ENCODE results near the gene RAPGEF5. TPM values are rescaled to one million over a fixed set of nuclear protein-coding genes. Genes with fewer than 3 reads are reported as not detected.
"Not testable (repeated sequence)": the region's sequence is repeated elsewhere in the genome, so short reads cannot be mapped to it uniquely, and the experiment has no call there.

The RAPGEF5 gene
- total RNA-seq, 1 experiment from 2014 or later = 15.6 TPM

DNA sequence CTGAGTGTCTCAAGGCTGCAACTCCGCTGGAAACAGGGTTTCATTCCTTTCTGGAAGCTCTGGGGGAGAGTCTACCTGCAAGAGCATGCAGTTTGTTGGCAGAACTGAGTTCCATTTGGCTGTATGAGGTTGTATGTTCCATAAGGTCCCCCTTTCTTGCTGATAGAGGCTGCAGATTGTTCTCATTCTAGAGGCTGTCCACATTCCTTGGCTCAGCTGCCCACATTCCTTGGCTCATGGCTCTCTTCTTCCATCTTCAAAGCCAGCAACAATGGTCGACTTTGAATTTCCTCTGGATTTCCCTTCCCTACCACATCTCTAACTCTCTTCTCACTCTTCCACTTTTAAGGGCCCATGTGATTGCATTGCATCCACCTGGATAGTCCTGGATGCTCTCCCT, 264.0 kb downstream of the RAPGEF5 start:
- H3K27ac ChIP-seq (ENCODE audit: low read depth, low read length) = no peak overlapping the region
- BruUV-seq (replicated peaks) = no TSS peak
- H3K4me2 ChIP-seq (ENCODE audit: low read length) = no peak overlapping the region
- H3K4me3 ChIP-seq (replicated peaks in 1 of 2; ENCODE audit: low read depth in 1 of 2, low read length in 2 of 2) = no peak overlapping the region
- H2AFZ ChIP-seq (ENCODE audit: low read depth, low read length, poor library complexity, severe bottlenecking) = no peak overlapping the region
- no peaks in the 10 kb centered on the region for H3K79me2 ChIP-seq (ENCODE audit: insufficient read depth, low read length)
- no peaks in the 10 kb centered on the region for H3K4me1 ChIP-seq (ENCODE audit: control insufficient read depth in 1 of 2, insufficient read depth in 2 of 2, low read length in 2 of 2)
- intact Hi-C loops (cut with micrococcal nuclease) = no loop called here
- ChIA-PET RAD21 (ENCODE audit: low non-redundant PET in 1 of 2, low total read pairs in 2 of 2, uncharacterized antibody in 2 of 2, unreplicated experiment in 2 of 2) (no interaction called here), POLR2A (no interaction called here), CTCF (interaction anchor here (1.6 kb wide), 1 partner anchor 10 kb away, joined by 5 read pairs; no protein-coding TSS in a partner anchor)
- DNase-seq (ENCODE audit: low read depth, low spot score) (no peak), ATAC-seq (no peak)
- no peaks in the 10 kb centered on the region for H3K9me2 ChIP-seq (ENCODE audit: insufficient read depth)
- H3K27me3 ChIP-seq (ENCODE audit: insufficient read depth, low read length) = no peaks in the 10 kb centered on the region
- H3K9ac ChIP-seq (ENCODE audit: low read length) = no peak overlapping the region
- no peaks in the 10 kb centered on the region for H3K9me3 ChIP-seq (ENCODE audit: control insufficient read depth in 1 of 2, insufficient read depth in 1 of 2, low read depth in 1 of 2, low read length in 2 of 2)
- H3K36me3 ChIP-seq (ENCODE audit: control insufficient read depth in 1 of 2, insufficient read depth in 2 of 2, low read length in 2 of 2) = no peaks in the 10 kb centered on the region
- no peaks in the 10 kb centered on the region for H4K20me1 ChIP-seq (ENCODE audit: insufficient read depth)
- TF ChIP-seq, protein P1, sequence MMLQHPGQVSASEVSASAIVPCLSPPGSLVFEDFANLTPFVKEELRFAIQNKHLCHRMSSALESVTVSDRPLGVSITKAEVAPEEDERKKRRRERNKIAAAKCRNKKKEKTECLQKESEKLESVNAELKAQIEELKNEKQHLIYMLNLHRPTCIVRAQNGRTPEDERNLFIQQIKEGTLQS (IDR thresholded peaks at IDR 0.05) = no peak
- TF ChIP-seq, protein P2, sequence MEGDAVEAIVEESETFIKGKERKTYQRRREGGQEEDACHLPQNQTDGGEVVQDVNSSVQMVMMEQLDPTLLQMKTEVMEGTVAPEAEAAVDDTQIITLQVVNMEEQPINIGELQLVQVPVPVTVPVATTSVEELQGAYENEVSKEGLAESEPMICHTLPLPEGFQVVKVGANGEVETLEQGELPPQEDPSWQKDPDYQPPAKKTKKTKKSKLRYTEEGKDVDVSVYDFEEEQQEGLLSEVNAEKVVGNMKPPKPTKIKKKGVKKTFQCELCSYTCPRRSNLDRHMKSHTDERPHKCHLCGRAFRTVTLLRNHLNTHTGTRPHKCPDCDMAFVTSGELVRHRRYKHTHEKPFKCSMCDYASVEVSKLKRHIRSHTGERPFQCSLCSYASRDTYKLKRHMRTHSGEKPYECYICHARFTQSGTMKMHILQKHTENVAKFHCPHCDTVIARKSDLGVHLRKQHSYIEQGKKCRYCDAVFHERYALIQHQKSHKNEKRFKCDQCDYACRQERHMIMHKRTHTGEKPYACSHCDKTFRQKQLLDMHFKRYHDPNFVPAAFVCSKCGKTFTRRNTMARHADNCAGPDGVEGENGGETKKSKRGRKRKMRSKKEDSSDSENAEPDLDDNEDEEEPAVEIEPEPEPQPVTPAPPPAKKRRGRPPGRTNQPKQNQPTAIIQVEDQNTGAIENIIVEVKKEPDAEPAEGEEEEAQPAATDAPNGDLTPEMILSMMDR (IDR thresholded peaks at IDR 0.05 in 2 of 3, conservative IDR thresholded peaks at IDR 0.05 in 1 of 3; ENCODE audit: borderline replicate concordance in 1 of 3, insufficient read depth in 1 of 3, low read depth in 2 of 3, low read length in 2 of 3) = no peak
- TF ChIP-seq CBX3 (IDR thresholded peaks at IDR 0.05; ENCODE audit: low read depth) = no peak
- TF ChIP-seq YY1 (IDR thresholded peaks at IDR 0.05; ENCODE audit: extremely low read depth, insufficient replicate concordance, low read depth, low read length) = no peak
- no peak for TF ChIP-seq POLR2A (IDR thresholded peaks at IDR 0.05; ENCODE audit: borderline replicate concordance, extremely low read depth, insufficient read depth, insufficient read length)

DNA sequence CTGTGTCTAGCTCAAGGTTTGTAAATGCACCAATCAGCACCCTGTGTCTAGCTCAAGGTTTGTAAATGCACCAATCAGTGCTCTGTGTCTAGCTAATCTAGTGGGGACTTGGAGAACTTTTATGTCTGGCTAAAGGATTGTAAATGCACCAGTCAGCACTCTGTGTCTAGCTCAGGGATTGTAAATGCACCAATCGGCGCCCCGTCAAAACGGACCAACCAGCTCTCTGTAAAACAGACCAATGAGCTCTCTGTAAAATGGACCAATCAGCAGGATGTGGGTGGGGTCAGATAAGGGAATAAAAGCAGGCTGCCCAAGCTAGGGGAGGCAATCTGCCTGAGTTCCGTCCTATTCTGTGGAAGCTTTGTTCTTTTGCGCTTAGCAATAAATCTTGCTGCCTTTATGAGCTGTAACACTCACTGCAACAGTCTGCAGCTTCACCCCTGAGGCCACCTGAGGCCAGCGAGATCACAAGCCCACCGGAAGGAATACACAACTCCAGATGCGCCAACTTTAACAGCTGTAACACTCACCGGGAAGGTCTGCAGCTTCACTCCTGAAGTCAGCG, 265.9 kb downstream of the RAPGEF5 start:
- POLR2A ChIA-PET; H3K9ac ChIP-seq (ENCODE audit: low read length); H3K27me3 ChIP-seq (ENCODE audit: insufficient read depth, low read length); H2AFZ ChIP-seq (ENCODE audit: low read depth, low read length, poor library complexity, severe bottlenecking); intact Hi-C loops (cut with micrococcal nuclease); CTCF ChIA-PET; H3K79me2 ChIP-seq (ENCODE audit: insufficient read depth, low read length); RAD21 ChIA-PET (ENCODE audit: low non-redundant PET in 1 of 2, low total read pairs in 2 of 2, uncharacterized antibody in 2 of 2, unreplicated experiment in 2 of 2); H3K4me1 ChIP-seq (ENCODE audit: control insufficient read depth in 1 of 2, insufficient read depth in 2 of 2, low read length in 2 of 2); BruUV-seq (replicated peaks); H3K4me3 ChIP-seq (replicated peaks in 1 of 2; ENCODE audit: low read depth in 1 of 2, low read length in 2 of 2); H3K36me3 ChIP-seq (ENCODE audit: control insufficient read depth in 1 of 2, insufficient read depth in 2 of 2, low read length in 2 of 2); H3K9me3 ChIP-seq (ENCODE audit: control insufficient read depth in 1 of 2, insufficient read depth in 1 of 2, low read depth in 1 of 2, low read length in 2 of 2); DNase-seq (ENCODE audit: low read depth, low spot score); H3K27ac ChIP-seq (ENCODE audit: low read depth, low read length); H3K9me2 ChIP-seq (ENCODE audit: insufficient read depth); H3K4me2 ChIP-seq (ENCODE audit: low read length); ATAC-seq; H4K20me1 ChIP-seq (ENCODE audit: insufficient read depth): not testable (repeated sequence)
